Measurements from ENCODE around the gene CCDC33. TPM values are rescaled to one million over a fixed set of nuclear protein-coding genes. Genes with fewer than 3 reads are reported as not detected.

Gene CCDC33
- total and polyA plus RNA-seq, 10 of the 15 experiments (the other 5 are each of a cell fraction or from before 2014, with no cell fraction given) = 0.57 to 5.8 (median 4.3) TPM

DNA sequence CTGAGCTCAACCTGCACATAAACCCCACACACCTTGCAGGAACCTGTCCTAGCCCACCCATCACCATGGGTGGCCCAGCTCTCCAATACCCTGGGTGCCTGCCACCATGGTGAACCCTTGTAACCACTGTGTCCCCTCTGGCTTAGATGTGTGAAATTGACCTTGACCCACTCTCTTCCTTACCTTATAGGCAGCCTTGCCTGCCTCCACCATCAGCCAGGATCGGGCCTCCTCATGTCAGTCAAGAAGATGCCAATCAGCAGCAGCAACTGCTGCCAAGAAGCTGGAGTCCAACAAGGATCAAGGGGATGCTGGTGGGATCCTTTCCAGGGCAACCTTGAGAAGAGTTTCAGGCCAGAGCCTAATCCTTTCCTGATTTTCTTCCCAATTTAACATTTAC is 140.1 kb downstream of the CCDC33 start:
- in situ Hi-C loops (cut with MboI) (loop anchor here (5.0 kb wide), 1 partner anchor 246 kb away; no protein-coding TSS in a partner anchor), intact Hi-C loops (cut with micrococcal nuclease; ENCODE audit: unreplicated experiment) (no loop called here)
- ChIA-PET CTCF (interaction anchor here (0.6 to 21.7 kb wide), 31 partner anchors 8 to 398 kb away, joined by 3 to 655 read pairs (median 4); partner anchors contain the start of genes CLK3, CYP11A1, SEMA7A and UBL7), RAD21 (ENCODE audit: unreplicated experiment) (interaction anchor here (0.7 to 3.2 kb wide), 16 partner anchors 9 to 165 kb away, joined by 3 to 18 read pairs (median 4); partner anchors contain the start of genes ARID3B, CYP11A1 and SEMA7A), SMC1A (ENCODE audit: uncharacterized antibody, unreplicated experiment) (interaction anchor here (0.6 to 21.3 kb wide), 16 partner anchors 8 to 392 kb away, joined by 3 to 544 read pairs (median 4); partner anchors contain the start of gene SEMA7A), POLR2A (interaction anchor here (0.5 to 15.8 kb wide), 11 partner anchors 19 to 409 kb away, joined by 3 to 302 read pairs (median 3); no protein-coding TSS in a partner anchor)
- no peak overlapping the region for H3K9ac ChIP-seq (ENCODE audit: control insufficient read depth, insufficient read depth, low read length)
- peaks cover 36% of the 10 kb centered on the region for H3K4me1 ChIP-seq (ENCODE audit: control insufficient read depth, insufficient read depth, low read length)
- ATAC-seq (no peak), FAIRE-seq (no peak), DNase-seq (ENCODE audit: low read depth, low spot score) (no peak)
- H3K79me2 ChIP-seq (ENCODE audit: control insufficient read depth, insufficient read depth, low read length) = no peaks in the 10 kb centered on the region; the same call in 1 of the 2 replicates
- no peaks in the 10 kb centered on the region for H3K9me3 ChIP-seq (replicated peaks; ENCODE audit: control insufficient read depth, insufficient read depth, low read length)
- no peaks in the 10 kb centered on the region for H4K20me1 ChIP-seq (ENCODE audit: control insufficient read depth, insufficient read depth)
- no peaks in the 10 kb centered on the region; a peak in 2 of 4 replicates for H3K27me3 ChIP-seq (replicated peaks in 1 of 2; ENCODE audit: control insufficient read depth in 2 of 2, insufficient read depth in 2 of 2, low read length in 1 of 2)
- H2AFZ ChIP-seq (ENCODE audit: control insufficient read depth, low read depth, low read length) = no peak overlapping the region
- no peaks in the 10 kb centered on the region for H3K36me3 ChIP-seq (ENCODE audit: control insufficient read depth in 2 of 2, insufficient read depth in 2 of 2, low read length in 1 of 2)
- BruUV-seq (replicated peaks) = no TSS peak
- no peak overlapping the region for H3K4me2 ChIP-seq (ENCODE audit: control insufficient read depth, insufficient read depth)
- WGBS (ENCODE audit: insufficient coverage, insufficient replicate concordance, low lambda C conversion rate, missing lambda C conversion rate) = 54% methylated on average over 1 of the region's 1 CpG
- no peak overlapping the region for H3K27ac ChIP-seq (ENCODE audit: control insufficient read depth, insufficient read depth)
- TF ChIP-seq TAF1 (IDR thresholded peaks at IDR 0.05; ENCODE audit: borderline replicate concordance, low read depth, low read length) (no peak), MYC (IDR thresholded peaks at IDR 0.05; ENCODE audit: insufficient read depth, insufficient read length, insufficient replicate concordance, low read length, severe bottlenecking) (no peak), ZSCAN29 (IDR thresholded peaks at IDR 0.05) (no peak), RFX5 (IDR thresholded peaks at IDR 0.05; ENCODE audit: low read depth, low read length) (no peak), NR2F1 (conservative IDR thresholded peaks at IDR 0.05) (no peak), YBX1 (IDR thresholded peaks at IDR 0.05) (no peak)
- no peak overlapping the region for H3K4me3 ChIP-seq

Measured in GM12878 (cell line).